ENCODE results near the gene BCAS3. TPM values are rescaled to one million over a fixed set of nuclear protein-coding genes. Genes with fewer than 3 reads are reported as not detected.

BCAS3 gene
- total RNA-seq, 6 experiments from 2014 or later: 9.2 to 22.1 (median 14.2) TPM

DNA sequence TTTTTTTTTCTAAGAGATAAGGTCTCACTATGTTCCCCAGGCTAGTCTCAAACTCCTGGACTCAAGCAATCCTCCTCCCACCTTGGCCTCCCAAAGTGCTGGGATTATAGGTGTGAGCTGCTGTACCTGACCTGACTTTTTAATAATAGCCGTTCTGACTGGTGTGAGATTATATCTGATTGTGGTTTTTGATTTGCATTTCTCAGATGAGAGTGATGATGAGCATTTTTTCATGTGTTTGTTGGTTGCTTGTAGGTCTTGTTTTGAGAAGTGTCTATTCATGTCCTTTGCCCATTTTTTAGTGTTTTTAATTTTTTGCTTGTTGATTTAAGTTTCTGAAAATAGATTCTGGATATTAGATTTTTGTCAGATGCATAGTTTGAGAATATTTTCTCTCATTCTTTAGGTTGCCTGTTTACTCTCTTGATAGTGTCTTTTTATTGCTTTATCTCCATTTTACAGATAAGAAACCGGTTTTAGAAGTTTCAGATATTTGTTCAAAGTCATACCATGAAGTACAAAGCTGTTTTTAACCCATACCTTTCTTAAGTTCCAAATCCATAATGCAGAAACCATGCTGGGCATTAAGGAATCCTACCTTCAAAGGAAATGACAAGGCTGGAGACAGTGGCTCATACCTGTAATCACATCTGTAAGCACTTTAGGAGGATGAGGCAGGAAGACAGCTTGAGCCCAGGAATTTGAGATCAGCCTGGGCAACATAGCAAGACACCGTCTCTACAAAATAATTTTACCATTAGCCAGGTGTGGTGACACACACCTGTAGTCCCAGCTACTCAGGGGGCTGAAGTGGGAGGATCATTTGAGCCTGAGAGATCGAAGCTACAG lies 553.5 kb downstream of the BCAS3 start:
- intact Hi-C loops (cut with DNase I): no loop called here
- no peak for TF ChIP-seq CTCF (IDR thresholded peaks at IDR 0.05)
- no peak for TF ChIP-seq POLR2A (IDR thresholded peaks at IDR 0.05)
- Histone ChIP-seq H3K4me1 (peaks cover 0 to 10% (median 5%) of the 10 kb centered on the region in 4 donors), H3K27me3 (no peaks in the 10 kb centered on the region), H3K27ac (no peak overlapping the region), H3K36me3 (no peaks in the 10 kb centered on the region), H3K4me3 (no peak overlapping the region), H3K9me3 (no peaks in the 10 kb centered on the region)
- ATAC-seq (no peak), DNase-seq (no peak)
- WGBS (ENCODE audit: insufficient coverage, low coverage, low lambda C conversion rate, missing lambda C conversion rate): 65% methylated on average over 2 of the region's 4 CpGs

DNA sequence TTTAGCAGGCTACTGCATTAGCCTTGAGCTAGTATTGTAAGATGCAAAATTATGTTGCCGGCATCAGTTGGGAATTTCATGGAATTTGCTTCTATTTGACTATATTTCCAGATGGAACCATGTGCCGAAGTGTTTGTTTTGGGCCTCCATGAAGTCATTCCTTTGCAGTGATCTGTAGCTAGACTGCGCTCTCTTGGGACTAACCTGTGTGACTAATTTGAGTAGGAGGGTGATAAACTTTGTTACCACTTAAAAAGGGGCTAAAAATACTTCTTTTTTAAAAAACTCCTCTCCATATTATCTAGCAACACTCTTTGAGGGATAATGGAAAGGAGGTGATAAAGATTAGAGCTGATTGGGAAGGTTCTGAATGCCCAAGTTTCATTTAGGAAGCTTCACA lies 555.2 kb downstream of the BCAS3 start:
- Histone ChIP-seq H3K4me3 (no peak overlapping the region), H3K27ac (no peak overlapping the region), H3K4me1 (peaks cover 0 to 11% (median 5%) of the 10 kb centered on the region in 4 donors), H3K9me3 (no peaks in the 10 kb centered on the region), H3K27me3 (no peaks in the 10 kb centered on the region), H3K36me3 (no peaks in the 10 kb centered on the region)
- DNase-seq (no peak), ATAC-seq (no peak)
- WGBS (ENCODE audit: insufficient coverage, low coverage, low lambda C conversion rate, missing lambda C conversion rate): 91% methylated on average over 3 of the region's 3 CpGs
- no peak for TF ChIP-seq POLR2A (IDR thresholded peaks at IDR 0.05)
- TF ChIP-seq CTCF (IDR thresholded peaks at IDR 0.05): no peak
- intact Hi-C loops (cut with DNase I): no loop called here

DNA sequence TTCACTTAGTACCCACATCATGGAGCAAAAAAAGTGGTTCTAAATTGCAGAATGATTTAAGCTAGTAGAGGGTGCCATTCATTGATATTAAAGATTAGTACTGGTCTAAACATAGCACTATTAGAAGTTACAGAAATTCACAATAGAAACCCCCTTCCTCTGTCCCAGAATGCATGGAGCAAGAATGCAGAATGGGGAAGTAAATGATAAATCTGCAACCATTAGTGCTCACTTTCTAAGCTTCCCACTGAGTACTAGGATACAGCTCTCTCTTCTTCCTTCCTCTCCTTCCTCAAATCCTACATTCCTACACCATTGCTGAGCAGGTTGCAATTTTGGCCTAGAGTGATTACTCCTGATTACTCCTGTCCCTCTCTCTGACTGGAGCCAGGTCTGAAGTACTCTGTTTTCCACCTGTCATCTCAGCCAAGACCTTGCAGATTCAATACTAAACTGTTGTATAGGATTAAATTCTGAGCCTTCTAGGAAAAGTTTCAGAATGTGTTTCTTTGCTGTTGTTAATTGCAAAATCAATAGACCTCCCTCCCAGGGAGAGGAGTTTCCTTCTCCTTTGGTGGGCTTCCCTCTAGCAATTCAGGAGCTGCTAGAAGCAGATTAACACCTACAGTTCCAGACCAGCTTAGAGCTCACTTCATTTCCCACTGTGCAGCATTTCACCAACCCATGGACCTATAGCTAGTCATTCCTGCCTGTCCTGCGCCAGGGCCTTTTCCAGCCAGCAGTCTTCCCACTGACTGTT lies 556.5 kb downstream of the BCAS3 start:
- ATAC-seq (no peak), DNase-seq (no peak)
- H3K27me3 ChIP-seq: no peaks in the 10 kb centered on the region
- H3K4me3 ChIP-seq: no peak overlapping the region
- H3K9me3 ChIP-seq: no peaks in the 10 kb centered on the region
- no peak for TF ChIP-seq POLR2A (IDR thresholded peaks at IDR 0.05)
- no peak for TF ChIP-seq CTCF (IDR thresholded peaks at IDR 0.05)
- 100% methylated on average over 1 of the region's 1 CpG for WGBS (ENCODE audit: insufficient coverage, low coverage, low lambda C conversion rate, missing lambda C conversion rate)
- intact Hi-C loops (cut with DNase I): no loop called here
- H3K36me3 ChIP-seq: no peaks in the 10 kb centered on the region
- peaks cover 0 to 11% (median 5%) of the 10 kb centered on the region in 4 donors for H3K4me1 ChIP-seq
- H3K27ac ChIP-seq: no peak overlapping the region

DNA sequence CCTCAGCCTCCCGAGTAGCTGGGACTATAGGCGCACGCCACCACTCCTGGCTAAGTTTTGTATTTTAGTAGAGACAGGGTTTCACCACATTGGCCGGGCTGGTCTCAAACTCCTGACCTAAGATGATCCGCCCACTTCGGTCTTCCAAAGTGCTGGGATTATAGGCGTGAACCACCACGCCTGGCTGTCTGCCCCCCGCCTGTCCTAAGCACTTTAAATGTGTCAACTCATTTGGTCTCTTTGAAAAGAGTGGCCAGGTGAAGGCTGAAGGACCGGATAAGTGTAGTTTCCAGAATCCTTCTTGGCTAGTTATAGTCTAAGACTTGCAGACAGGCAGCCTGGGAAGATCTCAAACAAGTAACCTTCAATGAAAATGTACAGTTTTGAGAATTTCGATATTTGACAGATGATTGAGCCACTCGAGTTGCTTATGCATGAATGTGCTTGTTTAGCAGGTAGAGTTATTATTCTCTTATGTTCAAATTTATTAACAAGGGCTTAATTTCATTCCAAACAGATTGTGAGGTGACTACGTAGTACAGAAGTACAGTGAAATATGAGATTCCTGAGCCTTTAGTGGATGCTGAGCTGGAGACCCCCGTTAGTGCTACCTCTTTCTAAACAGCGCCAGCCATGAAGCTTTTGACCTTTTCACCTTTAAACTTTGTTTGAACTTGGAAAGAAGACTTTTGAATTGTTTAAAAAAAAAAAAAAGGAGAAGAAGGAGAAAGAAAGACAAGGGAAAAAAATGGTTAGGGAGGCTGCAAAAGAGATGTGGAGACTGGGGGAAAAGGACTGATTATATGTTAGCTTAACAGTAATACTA lies 557.6 kb downstream of the BCAS3 start:
- no peak overlapping the region for H3K4me3 ChIP-seq
- no peak for DNase-seq
- no peak overlapping the region for H3K27ac ChIP-seq
- peaks cover 0 to 11% (median 5%) of the 10 kb centered on the region in 4 donors for H3K4me1 ChIP-seq
- H3K9me3 ChIP-seq: no peaks in the 10 kb centered on the region
- no peaks in the 10 kb centered on the region for H3K36me3 ChIP-seq
- WGBS (ENCODE audit: insufficient coverage, low coverage, low lambda C conversion rate, missing lambda C conversion rate): 69% methylated on average over 12 of the region's 15 CpGs
- intact Hi-C loops (cut with DNase I): no loop called here
- no peaks in the 10 kb centered on the region for H3K27me3 ChIP-seq
- ATAC-seq: no peak
- no peak for TF ChIP-seq CTCF (IDR thresholded peaks at IDR 0.05)
- TF ChIP-seq POLR2A (IDR thresholded peaks at IDR 0.05): no peak
